Stomach (tissue), 9 donors: ENCODE data around the gene SLC66A1. TPM values are rescaled to one million over a fixed set of nuclear protein-coding genes. Genes with fewer than 3 reads are reported as not detected.
A peak's percentile ranks its signal among the peaks of the same experiment; 100 is the strongest.
"Not testable (repeated sequence)": the region's sequence is repeated elsewhere in the genome, so short reads cannot be mapped to it uniquely, and the experiment has no call there.

Experiments used
- DNase-seq, 2 donors: peaks; one replicate each; pipeline versions ENCODE4 v3.0.0 to v3.0.0-alpha.2; 2013 to 2019
- H3K27ac ChIP-seq, 5 donors: fragments of 200-600 bp in 4 of 5; sonication (generic) in 4 of 5; one replicate each; pipeline ENCODE4 v1.5.1; 2013 to 2019; ENCODE audit warnings: mild to moderate bottlenecking in 1 of 5, moderate library complexity in 1 of 5
- H3K27me3 ChIP-seq, 3 donors: fragments of 200-600 bp; sonication (generic); one replicate each; pipeline ENCODE4 v1.5.1; 2017 to 2019; ENCODE audit warnings: mixed run types in 1 of 3
- H3K36me3 ChIP-seq, 4 donors: fragments of 200-600 bp; sonication (generic); 1 replicate in 3 of 4; 2 replicates in 1 of 4; pipeline ENCODE4 v1.5.1; 2016 to 2019
- H3K4me1 ChIP-seq, 4 donors: fragments of 200-600 bp; sonication (generic); one replicate each; pipeline ENCODE4 v1.5.1; 2016 to 2019
- H3K4me3 ChIP-seq, 4 donors: fragments of 200-600 bp; sonication (generic) in 3 of 4; one replicate each; pipeline ENCODE4 v1.5.1; 2016 to 2019; ENCODE audit warnings: mild to moderate bottlenecking in 1 of 4
- H3K9me3 ChIP-seq, 4 donors: fragments of 200-600 bp; sonication (generic); one replicate each; pipeline ENCODE4 v1.5.1; 2016 to 2019
- CTCF ChIP-seq, 7 experiments: fragments of 450-650 bp in 4 of 7; fragments of 200-600 bp in 3 of 7; sonication (generic) in 3 of 7; IDR thresholded peaks; one replicate each; pipeline ENCODE4 v1.5.1; 2016 to 2019; ENCODE audit warnings: antibody characterized with exemption in 7 of 7, control low read depth in 2 of 7, mild to moderate bottlenecking in 1 of 7
- EP300 ChIP-seq: sonication (generic); formaldehyde crosslinking; IDR thresholded peaks from one replicate; pipeline ENCODE4 v1.6.1; 2017; ENCODE audit warnings: antibody characterized with exemption
- POLR2A ChIP-seq, 4 donors: fragments of 450-650 bp; IDR thresholded peaks; one replicate each; pipeline ENCODE4 v1.6.1; 2016; ENCODE audit warnings: antibody characterized with exemption in 4 of 4, control low read depth in 2 of 4, mild to moderate bottlenecking in 1 of 4, moderate library complexity in 1 of 4
- POLR2AphosphoS5 ChIP-seq, 3 donors: sonication (generic); formaldehyde crosslinking; IDR thresholded peaks; one replicate each; pipeline ENCODE4 v1.6.1; 2016; ENCODE audit warnings: antibody characterized with exemption in 3 of 3
- WGBS, 5 donors: extraction: QIAGEN DNeasy Blood & Tissue Kit in 3 of 5; methylation state at CpG; one replicate each; pipeline versions ENCODE4 v1.1.5 to v1.1.7; 2013 to 2018; 5-methylcytosine and 5-hydroxymethylcytosine counted together
- intact Hi-C: fragments of 100-400 bp; cut with DNase I; formaldehyde crosslinking; loops from one replicate; pipeline ENCODE4 v1.15.1; 2023; ENCODE audit warnings: low total_unique reads
- polyA plus RNA-seq, 3 donors: library from polyadenylated mRNA; stranded (reverse); fragments of 200-250 nt; gene quantifications; one replicate each; pipeline ENCODE4 v1.2.3, GENCODE V29; 2013
- total RNA-seq, 5 donors: library from RNA; depleted of rRNA; stranded (reverse); fragments of >200 nt; gene quantifications; one replicate each; pipeline versions ENCODE4 v1.1.0 to v1.2.3, GENCODE V29; 2014 to 2016
- donor health status: healthy with polysubstance abuse.
- donor health status: Bipolar disorder and iron deficiency.
- donor health status: healthy.

The SLC66A1 gene
- total and polyA plus RNA-seq, 8 donors, result 1.8 to 14.5 (median 10.6) TPM

GRCh38 chr1:19288324-19289241, 23.5 kb upstream of the SLC66A1 start, which contains the start of gene AKR7A3:
Gene AKR7A3 (minus strand): TSS chr1:19288770. CDS start chr1:19288709, 61 bp downstream.
- intact Hi-C loops, H3K9me3 ChIP-seq, H3K27me3 ChIP-seq: not testable (repeated sequence)
- TF ChIP-seq POLR2AphosphoS5 (IDR thresholded peaks at IDR 0.05), result peak in 2 of 3 donors; percentile 54 to 65
- Histone ChIP-seq H3K27ac (peak within 1 kb of the TSS; percentile 77 to 93 (median 90)), H3K36me3 (peaks cover 13 to 25% (median 15%) of the 10 kb centered on the region in 4 donors), H3K4me3 (peak within 1 kb of the TSS; percentile 42 to 58 (median 52)), H3K4me1 (peaks cover 0 to 26% (median 15%) of the 10 kb centered on the region in 4 donors)
- WGBS, 5 donors, result 6 to 26% (median 9%) methylated on average over 13 to 71 of the region's 82 CpGs
- DNase-seq, result peak; percentile 86 to 88

- WGBS, 5 donors, result 22 to 39% (median 28%) methylated on average over 2 of the region's 2 CpGs
- peaks cover 7 to 24% (median 9%) of the 10 kb centered on the region in 4 donors for H3K36me3 ChIP-seq
- H3K4me1 ChIP-seq, result peaks cover 0 to 26% (median 15%) of the 10 kb centered on the region in 4 donors
- H3K4me3 ChIP-seq, result peak overlapping the region; percentile 42 to 58 (median 52)
- no peaks in the 10 kb centered on the region for H3K27me3 ChIP-seq
- intact Hi-C loops, result no loop called here
- peak overlapping the region; percentile 76 to 91 (median 84) for H3K27ac ChIP-seq
- TF ChIP-seq POLR2AphosphoS5 (IDR thresholded peaks at IDR 0.05) (no peak), POLR2A (IDR thresholded peaks at IDR 0.05) (no peak), CTCF (IDR thresholded peaks at IDR 0.05) (no peak), EP300 (no peak)
- peaks cover 0 to 10% (median 5%) of the 10 kb centered on the region in 4 donors for H3K9me3 ChIP-seq
- peak in 1 of 2 donors; percentile 14 for DNase-seq
These were observed 22.9 kb upstream of the SLC66A1 start for GRCh38 chr1:19289244-19289643.

GRCh38 chr1:19294638-19295037, 17.5 kb upstream of the SLC66A1 start:
- TF ChIP-seq CTCF (IDR thresholded peaks at IDR 0.05) (no peak), POLR2A (IDR thresholded peaks at IDR 0.05) (no peak), EP300 (no peak), POLR2AphosphoS5 (IDR thresholded peaks at IDR 0.05) (no peak)
- no peak for DNase-seq
- 81 to 100% (median 96%) methylated on average over 2 of the region's 2 CpGs for WGBS, 5 donors
- Histone ChIP-seq H3K4me3 (no peak overlapping the region), H3K36me3 (peaks cover 0 to 20% (median 0%) of the 10 kb centered on the region in 4 donors), H3K27me3 (no peaks in the 10 kb centered on the region), H3K9me3 (peaks cover 0 to 25% (median 19%) of the 10 kb centered on the region in 4 donors), H3K27ac (no peak overlapping the region), H3K4me1 (peaks cover 0 to 3% (median 0%) of the 10 kb centered on the region in 4 donors)
- intact Hi-C loops, result no loop called here

- TF ChIP-seq POLR2AphosphoS5 (IDR thresholded peaks at IDR 0.05) (no peak), POLR2A (IDR thresholded peaks at IDR 0.05) (no peak), EP300 (no peak), CTCF (IDR thresholded peaks at IDR 0.05) (no peak)
- Histone ChIP-seq H3K27ac (no peak overlapping the region), H3K4me3 (no peak overlapping the region), H3K27me3 (no peaks in the 10 kb centered on the region), H3K9me3 (peaks cover 0 to 7% (median 4%) of the 10 kb centered on the region in 4 donors), H3K4me1 (no peaks in the 10 kb centered on the region), H3K36me3 (peaks cover 16 to 43% (median 35%) of the 10 kb centered on the region in 4 donors)
- DNase-seq, result no peak
- 77 to 95% (median 93%) methylated on average over 2 of the region's 2 CpGs for WGBS, 5 donors
- intact Hi-C loops, result no loop called here
These were observed 11.9 kb upstream of the SLC66A1 start for GRCh38 chr1:19300211-19300610.

- H3K4me3 ChIP-seq, H3K27me3 ChIP-seq, H3K27ac ChIP-seq, H3K9me3 ChIP-seq, H3K4me1 ChIP-seq, DNase-seq, intact Hi-C loops: not testable (repeated sequence)
- 95 to 98% (median 97%) methylated on average over 9 to 10 of the region's 10 CpGs for WGBS, 5 donors
- peaks cover 46 to 73% (median 69%) of the 10 kb centered on the region in 4 donors for H3K36me3 ChIP-seq
These were observed 8.0 kb upstream of the SLC66A1 start for GRCh38 chr1:19304081-19304480.
